Activated B cell treated with CpG ODN at 0.5 μM for 24 hours (primary cell): ENCODE results near the gene LAMA3. TPM values are rescaled to one million over a fixed set of nuclear protein-coding genes. Genes with fewer than 3 reads are reported as not detected.

Source experiments
- ATAC-seq: fragments of 200-7000 bp; cut with Tn5 transposase; one replicate; pipeline ENCODE4 v1.10.0; 2021; ENCODE audit warnings: low read depth, mild to moderate bottlenecking, moderate library complexity
- CTCF ChIA-PET: fragments of 350-600 bp; sonication (Branson Sonifier 250); formaldehyde crosslinking; loops from one replicate; lab custom pipeline; 2021; ENCODE audit warnings: antibody characterized with exemption; lab: Charles Lee
- POLR2A ChIA-PET: fragments of 350-600 bp; sonication (Branson Sonifier 250); formaldehyde crosslinking; loops from one replicate; lab custom pipeline; 2021; ENCODE audit warnings: antibody characterized with exemption; lab: Charles Lee
- DNase-seq: peaks from one replicate; pipeline ENCODE4 v3.0.0; 2022
- H3K27ac Mint-ChIP-seq: one replicate; pipeline ENCODE4 v1.8.0; 2020; ENCODE audit warnings: mixed read lengths
- H3K27me3 Mint-ChIP-seq: one replicate; pipeline ENCODE4 v1.8.0; 2021; ENCODE audit warnings: mixed read lengths
- H3K36me3 Mint-ChIP-seq: one replicate; pipeline ENCODE4 v1.8.0; 2021; ENCODE audit warnings: low read depth, mixed read lengths
- H3K4me1 Mint-ChIP-seq: one replicate; pipeline ENCODE4 v1.8.0; 2021; ENCODE audit warnings: mixed read lengths
- H3K4me3 Mint-ChIP-seq: one replicate; pipeline ENCODE4 v1.8.0; 2020; ENCODE audit warnings: mild to moderate bottlenecking, mixed read lengths
- H3K9me3 Mint-ChIP-seq: one replicate; pipeline ENCODE4 v1.8.0; 2020; ENCODE audit warnings: mixed read lengths
- CTCF ChIP-seq: fragments of 200-600 bp; IDR thresholded peaks from one replicate; pipeline ENCODE4 v1.8.0; 2022; ENCODE audit warnings: antibody characterized with exemption, mild to moderate bottlenecking
- intact Hi-C: fragments of 100-400 bp; cut with micrococcal nuclease; formaldehyde crosslinking; loops from one replicate; pipeline ENCODE4 v1.15.1; 2024
- total RNA-seq: library from RNA; stranded (reverse); gene quantifications from 2 replicates; pipeline ENCODE4 v1.2.3, GENCODE V29; 2022

The LAMA3 gene
- total RNA-seq, 1 donor from 2014 or later, result not detected

GRCh38 chr18:23835091-23835490, 145.8 kb downstream of the LAMA3 start:
- Mint-ChIP-seq H3K4me3 (no peak overlapping the region), H3K27ac (no peak overlapping the region), H3K4me1 (peaks cover 14% of the 10 kb centered on the region), H3K27me3 (no peaks in the 10 kb centered on the region), H3K9me3 (no peaks in the 10 kb centered on the region), H3K36me3 (no peaks in the 10 kb centered on the region)
- ATAC-seq (no peak), DNase-seq (no peak)
- no peak for TF ChIP-seq CTCF
- POLR2A ChIA-PET, result no interaction called here
- CTCF ChIA-PET, result no interaction called here
- intact Hi-C loops, result no loop called here

- no peak for TF ChIP-seq CTCF
- ATAC-seq, result no peak
Measured at GRCh38 chr18:23835506-23835905, 146.3 kb downstream of the LAMA3 start.

GRCh38 chr18:23837591-23837990, 148.3 kb downstream of the LAMA3 start:
- ChIA-PET CTCF (interaction anchor here (1.0 to 2.1 kb wide), 2 partner anchors 9 to 81 kb away, joined by 3 to 6 read pairs; no protein-coding TSS in a partner anchor), POLR2A (no interaction called here)
- Mint-ChIP-seq H3K9me3 (no peaks in the 10 kb centered on the region), H3K27ac (no peak overlapping the region), H3K4me3 (no peak overlapping the region), H3K36me3 (no peaks in the 10 kb centered on the region), H3K4me1 (peaks cover 14% of the 10 kb centered on the region), H3K27me3 (no peaks in the 10 kb centered on the region)
- no peak for TF ChIP-seq CTCF
- intact Hi-C loops, result no loop called here
- no peak for DNase-seq
- ATAC-seq, result peak; percentile 65

More at GRCh38 chr18:23835506-23835905, 146.3 kb downstream of the LAMA3 start:
- no peak for DNase-seq
- H3K4me1 Mint-ChIP-seq, result peaks cover 14% of the 10 kb centered on the region
- H3K4me3 Mint-ChIP-seq, result no peak overlapping the region
- no peaks in the 10 kb centered on the region for H3K9me3 Mint-ChIP-seq
- ChIA-PET CTCF (no interaction called here), POLR2A (no interaction called here)
- intact Hi-C loops, result no loop called here
- no peaks in the 10 kb centered on the region for H3K27me3 Mint-ChIP-seq
- H3K27ac Mint-ChIP-seq, result no peak overlapping the region
- no peaks in the 10 kb centered on the region for H3K36me3 Mint-ChIP-seq

- Mint-ChIP-seq H3K9me3 (no peaks in the 10 kb centered on the region), H3K4me1 (peaks cover 14% of the 10 kb centered on the region), H3K36me3 (no peaks in the 10 kb centered on the region), H3K4me3 (no peak overlapping the region), H3K27ac (no peak overlapping the region), H3K27me3 (no peaks in the 10 kb centered on the region)
- intact Hi-C loops, result no loop called here
- ChIA-PET POLR2A (no interaction called here), CTCF (interaction anchor here (1.0 to 2.1 kb wide), 3 partner anchors 9 to 277 kb away, joined by 3 to 6 read pairs (median 3); no protein-coding TSS in a partner anchor)
- no peak for ATAC-seq
- TF ChIP-seq CTCF, result no peak
- DNase-seq, result no peak
Measured at GRCh38 chr18:23838233-23838632, 149.0 kb downstream of the LAMA3 start.

- TF ChIP-seq CTCF, result no peak
Measured at GRCh38 chr18:23838801-23839366, 149.6 kb downstream of the LAMA3 start.

More at GRCh38 chr18:23838801-23839366, 149.6 kb downstream of the LAMA3 start:
- ATAC-seq, result no peak
- intact Hi-C loops, result no loop called here
- Mint-ChIP-seq H3K4me3 (no peak overlapping the region), H3K4me1 (peaks cover 14% of the 10 kb centered on the region), H3K36me3 (no peaks in the 10 kb centered on the region), H3K27ac (no peak overlapping the region), H3K27me3 (no peaks in the 10 kb centered on the region), H3K9me3 (no peaks in the 10 kb centered on the region)
- ChIA-PET CTCF (interaction anchor here (0.6 to 2.1 kb wide), 3 partner anchors 10 to 314 kb away, joined by 3 to 6 read pairs (median 3); no protein-coding TSS in a partner anchor), POLR2A (no interaction called here)
- DNase-seq, result no peak
